SK-N-MC (cell line): ENCODE data around the gene ACP7.

ENCODE experiments used
- EZH2 ChIP-seq: fragments of 200-600 bp; sonication (generic); IDR thresholded peaks from one replicate; pipeline ENCODE4 v1.6.1; 2017; ENCODE audit warnings: antibody characterized with exemption
- FOXP2 ChIP-seq: optimal IDR thresholded peaks from 2 replicates; pipeline ENCODE3; 2011; ENCODE audit warnings: mild to moderate bottlenecking, moderate library complexity; ENCODE audit not compliant: insufficient read depth; ENCODE audit errors: extremely low read length, control extremely low read depth
- POLR2AphosphoS5 ChIP-seq: IDR thresholded peaks from 2 replicates; pipeline ENCODE4 v1.6.1; 2012; ENCODE audit warnings: mild to moderate bottlenecking, low read depth, low read length, borderline replicate concordance

DNA sequence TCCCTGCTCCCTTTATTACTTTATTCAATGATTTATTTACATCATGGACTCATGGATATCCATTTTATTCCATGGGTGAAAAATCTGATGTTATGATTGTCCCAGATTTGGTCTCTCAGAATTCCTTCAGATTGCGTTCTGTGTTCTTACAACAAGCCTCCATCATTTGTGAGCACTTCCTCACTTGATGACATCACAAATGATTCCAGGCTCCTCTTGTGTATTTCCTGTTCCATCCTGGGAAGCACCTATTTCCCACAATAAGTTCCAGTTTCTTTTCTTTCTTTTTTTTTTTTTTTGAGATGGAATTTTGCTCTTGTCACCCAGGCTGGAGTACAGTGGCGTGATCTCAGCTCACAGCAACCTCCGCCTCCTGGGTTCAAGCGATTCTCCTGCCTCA lies 6.7 kb downstream of the ACP7 start:
- no peak for TF ChIP-seq EZH2
- no peak for TF ChIP-seq POLR2AphosphoS5
- TF ChIP-seq FOXP2: no peak
